MG63 (cell line): ENCODE data around the gene CALCB. TPM values are rescaled to one million over a fixed set of nuclear protein-coding genes. Genes with fewer than 3 reads are reported as not detected.
"Not testable (repeated sequence)": the region's sequence is repeated elsewhere in the genome, so short reads cannot be mapped to it uniquely, and the experiment has no call there.

Experiments used
- DNase-seq: peaks from one replicate; pipeline ENCODE4 v3.0.0-alpha.2; 2020
- H3K27me3 ChIP-seq: fragments of 250-450 bp; sonication (Bioruptor Pico); 2 replicates; pipeline ENCODE4 v1.5.1; 2020; ENCODE audit warnings: mild to moderate bottlenecking, moderate library complexity
- H3K36me3 ChIP-seq: fragments of 250-450 bp; sonication (Bioruptor Pico); 2 replicates; pipeline ENCODE4 v1.5.1; 2020; ENCODE audit warnings: mild to moderate bottlenecking, moderate library complexity
- H3K4me3 ChIP-seq: fragments of 250-450 bp; sonication (Bioruptor Pico); 2 replicates; pipeline ENCODE4 v1.5.1; 2020; ENCODE audit warnings: mild to moderate bottlenecking, moderate library complexity
- H3K9me3 ChIP-seq: fragments of 250-450 bp; sonication (Bioruptor Pico); 2 replicates; pipeline ENCODE4 v1.5.1; 2020; ENCODE audit warnings: mild to moderate bottlenecking, moderate library complexity
- total RNA-seq: library from RNA; depleted of rRNA; stranded (reverse); fragments of >200 nt; shearing (Covaris generic); gene quantifications from 2 replicates; pipeline ENCODE4 v1.2.3, GENCODE V29; 2014; ENCODE audit warnings: low replicate concordance; rRNA removed

The CALCB gene
- total RNA-seq, result not detected in 2 replicates

- peak within 1 kb of the TSS; percentile 6; the same call in 1 of the 2 replicates for H3K4me3 ChIP-seq
- peak; percentile 23 for DNase-seq
- no peaks in the 10 kb centered on the region for H3K36me3 ChIP-seq
- no peaks in the 10 kb centered on the region for H3K9me3 ChIP-seq
- peaks cover 6% of the 10 kb centered on the region for H3K27me3 ChIP-seq
Observed at GRCh38 chr11:15073361-15074205, at the start of gene CALCB. Gene CALCB, plus strand, starts transcription at chr11:15073593. Its CDS starts 1,126 bp downstream, at chr11:15074719.

DNA sequence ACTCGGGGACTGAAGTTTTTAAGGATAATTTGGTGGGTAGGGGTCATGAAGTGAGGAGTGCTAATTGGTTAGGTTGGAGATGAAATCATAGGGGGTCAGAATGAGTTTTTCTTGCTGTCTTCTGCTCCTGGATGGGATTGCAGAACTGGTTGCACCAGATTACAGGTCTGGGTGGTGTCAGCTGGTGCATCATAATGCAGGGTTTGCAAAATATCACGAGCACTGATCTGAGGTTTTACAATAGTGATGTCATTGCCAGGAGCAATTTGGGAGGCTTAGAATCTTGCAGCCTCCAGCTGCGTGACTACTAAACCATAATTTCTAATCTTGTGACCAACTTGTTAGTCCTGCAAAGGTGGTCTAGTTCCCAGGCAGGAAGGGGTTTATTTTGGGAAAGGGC, 46.4 kb upstream of the CALCB start:
- no peak for DNase-seq
- Histone ChIP-seq H3K36me3 (no peaks in the 10 kb centered on the region), H3K27me3 (no peaks in the 10 kb centered on the region), H3K4me3 (no peak overlapping the region), H3K9me3 (no peaks in the 10 kb centered on the region)

DNA sequence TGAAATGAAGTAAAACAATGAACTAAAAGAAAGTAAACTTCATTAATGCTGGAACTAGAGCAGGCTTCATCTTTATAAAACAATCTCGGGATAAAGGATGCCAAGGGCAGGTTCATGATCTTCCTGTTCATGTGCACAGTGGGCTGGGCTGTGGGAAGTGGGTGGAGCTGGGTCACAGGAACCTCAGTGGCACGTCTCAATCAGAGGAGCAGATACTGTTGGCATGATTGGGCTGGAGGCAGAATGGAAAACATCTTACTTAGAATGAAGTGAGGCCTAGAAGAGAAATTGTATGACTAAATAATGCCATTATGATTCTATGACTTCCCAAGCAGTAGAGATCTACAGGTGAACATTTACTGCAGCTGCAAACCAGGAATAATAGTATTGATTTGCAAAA, 45.4 kb upstream of the CALCB start:
- DNase-seq, result no peak
- H3K9me3 ChIP-seq, result no peaks in the 10 kb centered on the region
- H3K4me3 ChIP-seq, result no peak overlapping the region
- no peaks in the 10 kb centered on the region for H3K36me3 ChIP-seq
- no peaks in the 10 kb centered on the region for H3K27me3 ChIP-seq

- H3K9me3 ChIP-seq, result no peaks in the 10 kb centered on the region
- H3K4me3 ChIP-seq, result no peak overlapping the region
- no peak for DNase-seq
Observed at GRCh38 chr11:15028379-15028778, 45.0 kb upstream of the CALCB start.

DNA sequence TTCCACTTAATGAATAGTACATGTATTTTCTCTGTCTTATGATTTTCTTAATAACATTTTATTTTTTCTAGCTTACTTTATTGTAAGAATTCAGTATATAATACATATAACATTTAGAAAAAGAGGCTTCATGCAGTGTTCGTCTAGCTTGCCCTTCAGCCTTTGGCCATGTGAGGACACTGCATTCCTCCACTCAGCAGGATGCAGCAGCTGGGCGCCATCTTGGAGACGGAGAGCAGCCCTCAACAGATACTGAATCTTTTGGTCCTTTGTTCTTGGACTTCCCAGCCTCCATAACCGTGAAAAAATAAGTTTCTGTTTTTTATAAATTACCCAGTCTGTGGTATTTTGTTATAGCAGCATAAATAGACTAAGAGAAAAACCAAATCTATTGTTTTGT, 41.4 kb upstream of the CALCB start:
- not testable (repeated sequence) for DNase-seq, H3K36me3 ChIP-seq, H3K9me3 ChIP-seq, H3K27me3 ChIP-seq, H3K4me3 ChIP-seq

More at GRCh38 chr11:15028379-15028778, 45.0 kb upstream of the CALCB start:
- H3K36me3 ChIP-seq, result no peaks in the 10 kb centered on the region
- H3K27me3 ChIP-seq, result no peaks in the 10 kb centered on the region

DNA sequence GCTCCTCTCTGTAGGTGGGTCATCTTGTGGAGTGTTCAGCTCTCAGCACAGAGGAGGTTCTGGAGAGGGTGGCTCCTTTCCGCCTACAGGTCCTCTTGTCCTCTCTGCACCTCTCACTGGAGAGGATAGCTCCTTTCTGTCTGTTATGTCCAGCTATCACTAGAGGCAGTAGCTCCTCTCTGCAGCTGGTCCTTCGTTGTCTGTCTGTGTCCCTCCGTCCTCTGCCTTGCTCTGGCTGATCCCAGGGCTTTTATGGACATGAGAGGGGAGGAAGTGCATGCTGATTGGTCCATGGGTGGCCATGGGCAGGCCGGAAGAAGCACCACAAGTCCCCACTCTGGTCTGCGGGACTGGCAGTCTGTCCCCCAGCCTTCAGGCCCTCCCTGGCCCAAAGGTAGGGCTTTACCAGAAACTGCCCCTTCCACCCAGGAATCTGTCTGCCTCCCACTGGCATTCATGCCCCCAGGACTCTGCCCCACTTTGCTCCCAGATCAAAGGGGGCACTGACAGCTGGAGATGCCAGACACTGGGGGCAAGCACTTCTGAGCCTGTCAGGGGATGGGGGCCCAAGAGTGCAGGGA, 38.6 kb upstream of the CALCB start:
- no peak for DNase-seq

GRCh38 chr11:15035283-15035682, 38.1 kb upstream of the CALCB start:
- H3K4me3 ChIP-seq, result no peak overlapping the region
- H3K36me3 ChIP-seq, result no peaks in the 10 kb centered on the region
- H3K27me3 ChIP-seq, result no peaks in the 10 kb centered on the region
- H3K9me3 ChIP-seq, result no peaks in the 10 kb centered on the region
- DNase-seq, result no peak

More for the DNA sequence above, 38.6 kb upstream of the CALCB start:
- Histone ChIP-seq H3K4me3 (no peak overlapping the region), H3K9me3 (no peaks in the 10 kb centered on the region), H3K27me3 (no peaks in the 10 kb centered on the region), H3K36me3 (no peaks in the 10 kb centered on the region)

DNA sequence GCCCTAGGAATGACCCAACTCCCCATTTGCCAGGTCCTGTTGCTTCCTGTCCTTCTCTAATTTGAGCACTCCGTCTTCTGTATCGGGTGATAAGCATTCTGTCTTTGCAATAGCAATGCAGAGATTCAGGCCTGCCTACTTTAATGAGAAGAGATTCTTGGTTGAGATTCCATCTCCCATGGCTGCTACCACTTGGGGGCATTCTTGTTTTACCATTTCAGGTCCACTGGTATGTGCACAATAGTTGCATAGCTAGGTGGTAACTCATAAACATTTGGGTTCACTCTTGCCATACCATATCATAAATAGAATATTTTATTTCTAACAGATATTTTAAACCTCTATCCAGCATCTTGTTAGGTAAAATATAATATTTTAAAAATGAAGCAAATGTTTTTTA, 34.4 kb upstream of the CALCB start:
- peak; percentile 7 for DNase-seq
- Histone ChIP-seq H3K9me3 (no peaks in the 10 kb centered on the region), H3K4me3 (no peak overlapping the region), H3K36me3 (no peaks in the 10 kb centered on the region), H3K27me3 (no peaks in the 10 kb centered on the region)

DNA sequence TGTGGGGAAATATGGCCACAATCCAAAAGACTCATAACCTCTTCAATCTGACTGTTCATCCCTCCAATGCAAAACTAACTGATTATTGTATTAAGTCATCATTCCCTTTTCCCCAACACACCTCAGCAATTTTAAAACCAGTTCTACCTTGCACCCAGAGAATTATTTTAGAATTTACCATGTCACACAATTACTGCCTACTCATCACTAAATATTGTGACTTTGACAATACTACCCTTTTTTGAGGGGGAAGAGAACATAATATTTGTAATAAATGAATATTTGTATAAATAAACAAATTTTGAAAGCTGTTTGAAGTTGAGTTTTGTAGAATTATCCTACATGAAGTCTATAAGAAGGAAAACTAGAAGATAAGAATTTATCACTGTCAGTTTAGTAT, 28.2 kb upstream of the CALCB start:
- DNase-seq, result no peak
- Histone ChIP-seq H3K9me3 (no peaks in the 10 kb centered on the region), H3K27me3 (no peaks in the 10 kb centered on the region), H3K4me3 (no peak overlapping the region), H3K36me3 (no peaks in the 10 kb centered on the region)

DNA sequence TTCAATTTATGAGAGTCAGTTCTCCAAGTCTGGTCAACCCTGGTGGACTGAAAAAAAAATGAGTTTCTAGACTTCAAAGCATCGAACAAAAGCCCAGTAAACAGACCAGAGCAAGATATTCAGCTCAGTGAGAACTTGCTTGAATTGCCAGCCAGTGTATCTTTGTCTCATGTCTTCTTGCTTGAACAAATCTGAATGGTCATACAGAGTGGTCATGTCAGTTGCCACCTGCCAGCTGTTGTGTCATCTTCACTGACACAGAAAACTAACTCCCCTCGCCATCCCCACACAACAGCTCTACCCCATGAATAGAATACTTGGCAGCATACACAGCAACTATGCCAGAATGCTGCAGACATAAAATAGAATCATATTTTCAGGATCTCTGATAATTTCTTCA, 27.5 kb upstream of the CALCB start:
- Histone ChIP-seq H3K9me3 (no peaks in the 10 kb centered on the region), H3K27me3 (no peaks in the 10 kb centered on the region), H3K4me3 (no peak overlapping the region), H3K36me3 (no peaks in the 10 kb centered on the region)
- DNase-seq, result no peak

DNA sequence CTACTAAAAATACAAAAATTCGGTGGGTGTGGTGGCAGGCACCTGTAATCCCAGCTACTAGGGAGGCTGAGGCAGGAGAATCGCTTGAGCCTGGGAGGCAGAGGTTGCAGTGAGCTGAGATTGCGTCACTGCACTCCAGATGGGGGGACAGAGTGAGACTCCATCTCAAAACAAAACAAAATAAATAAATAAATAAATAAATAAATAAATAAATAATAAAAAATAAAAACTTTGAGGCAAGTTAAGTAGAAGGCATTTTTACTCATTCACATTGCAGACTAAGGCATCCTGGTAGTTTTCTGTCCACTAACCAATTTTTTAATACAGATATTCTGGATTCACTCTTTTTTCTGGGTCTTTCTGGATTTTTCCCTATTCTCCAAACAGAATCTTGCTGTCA, 26.7 kb upstream of the CALCB start:
- H3K27me3 ChIP-seq, DNase-seq, H3K4me3 ChIP-seq, H3K9me3 ChIP-seq, H3K36me3 ChIP-seq: not testable (repeated sequence)

DNA sequence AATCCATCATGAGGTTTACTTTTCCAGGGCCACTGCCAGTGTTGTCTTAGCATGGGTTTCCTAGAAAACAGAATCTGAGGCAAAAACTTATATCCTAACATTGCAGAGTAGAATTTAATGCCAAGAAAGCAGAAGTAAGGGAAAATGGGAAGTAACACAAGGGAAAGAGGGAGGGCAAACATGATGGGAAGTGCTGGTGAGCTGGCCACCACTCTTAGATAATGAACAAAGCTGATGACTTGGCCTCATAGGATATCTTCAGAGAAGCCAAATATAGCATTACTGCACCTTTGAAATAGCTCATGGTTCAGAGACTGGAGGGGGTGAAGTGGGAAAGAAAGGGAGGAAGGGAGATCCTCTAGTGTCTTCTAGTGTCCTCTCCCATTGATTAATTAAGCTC, 24.8 kb upstream of the CALCB start:
- no peak for DNase-seq
- H3K27me3 ChIP-seq, result no peaks in the 10 kb centered on the region
- H3K4me3 ChIP-seq, result no peak overlapping the region
- H3K9me3 ChIP-seq, result no peaks in the 10 kb centered on the region
- no peaks in the 10 kb centered on the region for H3K36me3 ChIP-seq

- Histone ChIP-seq H3K4me3 (no peak overlapping the region), H3K9me3 (no peaks in the 10 kb centered on the region), H3K36me3 (no peaks in the 10 kb centered on the region), H3K27me3 (no peaks in the 10 kb centered on the region)
- DNase-seq, result peak; percentile 41
Observed at GRCh38 chr11:15053191-15053685, 20.2 kb upstream of the CALCB start.

GRCh38 chr11:15055620-15056356, 17.6 kb upstream of the CALCB start:
- Histone ChIP-seq H3K27me3 (no peaks in the 10 kb centered on the region), H3K9me3 (no peaks in the 10 kb centered on the region), H3K4me3 (no peak overlapping the region), H3K36me3 (no peaks in the 10 kb centered on the region)
- no peak for DNase-seq

- H3K9me3 ChIP-seq, result no peaks in the 10 kb centered on the region
- H3K36me3 ChIP-seq, result no peaks in the 10 kb centered on the region
- no peaks in the 10 kb centered on the region for H3K27me3 ChIP-seq
- no peak for DNase-seq
- no peak overlapping the region for H3K4me3 ChIP-seq
Observed at GRCh38 chr11:15057329-15057728, 16.1 kb upstream of the CALCB start.

- no peaks in the 10 kb centered on the region for H3K27me3 ChIP-seq
- no peaks in the 10 kb centered on the region for H3K36me3 ChIP-seq
- no peak overlapping the region for H3K4me3 ChIP-seq
- no peaks in the 10 kb centered on the region for H3K9me3 ChIP-seq
- DNase-seq, result no peak
Observed at GRCh38 chr11:15059132-15059915, 14.1 kb upstream of the CALCB start.
